ENCODE data around the gene BCAR3. TPM values are rescaled to one million over a fixed set of nuclear protein-coding genes. Genes with fewer than 3 reads are reported as not detected.

The BCAR3 gene
- total RNA-seq, 2 donors from 2014 or later = 32.7 to 48.7 TPM

- peaks cover 50% of the 10 kb centered on the region for H3K4me1 Mint-ChIP-seq
These were observed 1.6 kb downstream of the BCAR3 start for GRCh38 chr1:93680076-93680419.

DNA sequence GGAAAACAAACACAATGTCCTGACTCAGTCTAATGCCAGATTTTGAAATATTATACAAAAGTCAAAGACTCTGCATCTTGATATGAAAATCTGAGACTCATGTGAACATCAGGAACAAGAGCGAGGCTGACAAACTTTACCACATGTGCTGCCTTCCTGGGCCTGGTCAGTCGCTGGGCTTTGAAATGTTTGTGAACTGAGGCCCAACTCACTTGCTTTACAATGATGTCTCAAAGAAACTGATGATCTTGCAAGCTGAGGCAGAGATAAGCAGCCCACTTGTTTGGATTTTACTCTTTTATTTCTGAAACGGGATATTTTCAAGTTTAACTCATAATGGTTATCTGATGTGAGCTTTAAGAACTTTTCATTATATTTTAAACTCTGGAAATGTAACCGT lies 2.1 kb downstream of the BCAR3 start:
- Mint-ChIP-seq H3K27ac (peak overlapping the region; percentile 94), H3K27me3 (ENCODE audit: insufficient read depth) (peaks cover 4% of the 10 kb centered on the region), H3K4me3 (peak overlapping the region; percentile 82), H3K9me3 (no peaks in the 10 kb centered on the region), H3K4me1 (peaks cover 50% of the 10 kb centered on the region), H3K36me3 (ENCODE audit: low read depth) (peaks cover 20% of the 10 kb centered on the region)
- Histone ChIP-seq H3K36me3 (ENCODE audit: control insufficient read depth, insufficient read depth, low read length) (peaks cover 40% of the 10 kb centered on the region), H3K4me1 (ENCODE audit: control insufficient read depth, insufficient read depth, low read length) (peaks cover 18% of the 10 kb centered on the region), H3K27ac (ENCODE audit: low read depth, low read length) (peak overlapping the region; percentile 25), H3K27me3 (ENCODE audit: control insufficient read depth, insufficient read depth, low read length, poor library complexity, severe bottlenecking) (no peaks in the 10 kb centered on the region), H3K9ac (ENCODE audit: extremely low read depth, low read length, poor library complexity, severe bottlenecking) (peak overlapping the region; percentile 80), H3K4me3 (ENCODE audit: low read length) (peak overlapping the region; percentile 96), H3K9me3 (ENCODE audit: control insufficient read depth, low read length) (no peaks in the 10 kb centered on the region)
- WGBS, 2 experiments (ENCODE audit: insufficient coverage in 1 of 2, insufficient read length in 1 of 2) = 59 to 76% methylated on average over 3 to 4 of the region's 4 CpGs
- TF ChIP-seq, protein P1, sequence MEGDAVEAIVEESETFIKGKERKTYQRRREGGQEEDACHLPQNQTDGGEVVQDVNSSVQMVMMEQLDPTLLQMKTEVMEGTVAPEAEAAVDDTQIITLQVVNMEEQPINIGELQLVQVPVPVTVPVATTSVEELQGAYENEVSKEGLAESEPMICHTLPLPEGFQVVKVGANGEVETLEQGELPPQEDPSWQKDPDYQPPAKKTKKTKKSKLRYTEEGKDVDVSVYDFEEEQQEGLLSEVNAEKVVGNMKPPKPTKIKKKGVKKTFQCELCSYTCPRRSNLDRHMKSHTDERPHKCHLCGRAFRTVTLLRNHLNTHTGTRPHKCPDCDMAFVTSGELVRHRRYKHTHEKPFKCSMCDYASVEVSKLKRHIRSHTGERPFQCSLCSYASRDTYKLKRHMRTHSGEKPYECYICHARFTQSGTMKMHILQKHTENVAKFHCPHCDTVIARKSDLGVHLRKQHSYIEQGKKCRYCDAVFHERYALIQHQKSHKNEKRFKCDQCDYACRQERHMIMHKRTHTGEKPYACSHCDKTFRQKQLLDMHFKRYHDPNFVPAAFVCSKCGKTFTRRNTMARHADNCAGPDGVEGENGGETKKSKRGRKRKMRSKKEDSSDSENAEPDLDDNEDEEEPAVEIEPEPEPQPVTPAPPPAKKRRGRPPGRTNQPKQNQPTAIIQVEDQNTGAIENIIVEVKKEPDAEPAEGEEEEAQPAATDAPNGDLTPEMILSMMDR (conservative IDR thresholded peaks at IDR 0.05) = no peak
- DNase-seq = peak; percentile 38

More at GRCh38 chr1:93680076-93680419, 1.6 kb downstream of the BCAR3 start:
- H3K4me3 ChIP-seq (ENCODE audit: low read length) = peak overlapping the region; percentile 96
- H3K27me3 ChIP-seq (ENCODE audit: control insufficient read depth, insufficient read depth, low read length, poor library complexity, severe bottlenecking) = no peaks in the 10 kb centered on the region
- Mint-ChIP-seq H3K27ac (peak overlapping the region; percentile 94), H3K9me3 (no peaks in the 10 kb centered on the region), H3K36me3 (ENCODE audit: low read depth) (peaks cover 15% of the 10 kb centered on the region), H3K27me3 (ENCODE audit: insufficient read depth) (peaks cover 4% of the 10 kb centered on the region), H3K4me3 (peak overlapping the region; percentile 82)
- no peak overlapping the region for H3K27ac ChIP-seq (ENCODE audit: low read depth, low read length)
- peaks cover 35% of the 10 kb centered on the region for H3K36me3 ChIP-seq (ENCODE audit: control insufficient read depth, insufficient read depth, low read length)
- H3K9me3 ChIP-seq (ENCODE audit: control insufficient read depth, low read length) = no peaks in the 10 kb centered on the region
- H3K9ac ChIP-seq (ENCODE audit: extremely low read depth, low read length, poor library complexity, severe bottlenecking) = peak overlapping the region; percentile 80
- H3K4me1 ChIP-seq (ENCODE audit: control insufficient read depth, insufficient read depth, low read length) = peaks cover 16% of the 10 kb centered on the region
- WGBS, 2 experiments (ENCODE audit: insufficient coverage in 1 of 2, insufficient read length in 1 of 2) = 33 to 56% methylated on average over 5 of the region's 5 CpGs
- no peak for DNase-seq
- TF ChIP-seq, protein P1 (conservative IDR thresholded peaks at IDR 0.05) = no peak

- 31 to 56% methylated on average over 2 to 4 of the region's 4 CpGs for WGBS, 2 experiments (ENCODE audit: insufficient coverage in 1 of 2, insufficient read length in 1 of 2)
- no peaks in the 10 kb centered on the region for H3K9me3 Mint-ChIP-seq
- Histone ChIP-seq H3K27me3 (ENCODE audit: control insufficient read depth, insufficient read depth, low read length, poor library complexity, severe bottlenecking) (no peaks in the 10 kb centered on the region), H3K9ac (ENCODE audit: extremely low read depth, low read length, poor library complexity, severe bottlenecking) (peak overlapping the region; percentile 80), H3K4me1 (ENCODE audit: control insufficient read depth, insufficient read depth, low read length) (peaks cover 19% of the 10 kb centered on the region), H3K27ac (ENCODE audit: low read depth, low read length) (peak overlapping the region; percentile 25), H3K36me3 (ENCODE audit: control insufficient read depth, insufficient read depth, low read length) (peaks cover 45% of the 10 kb centered on the region), H3K9me3 (ENCODE audit: control insufficient read depth, low read length) (no peaks in the 10 kb centered on the region), H3K4me3 (ENCODE audit: low read length) (peak overlapping the region; percentile 96)
- H3K36me3 Mint-ChIP-seq (ENCODE audit: low read depth) = peaks cover 25% of the 10 kb centered on the region
- TF ChIP-seq, protein P1 (conservative IDR thresholded peaks at IDR 0.05) = no peak
- H3K4me3 Mint-ChIP-seq = peak overlapping the region; percentile 82
- H3K4me1 Mint-ChIP-seq = peaks cover 50% of the 10 kb centered on the region
- peaks cover 2% of the 10 kb centered on the region for H3K27me3 Mint-ChIP-seq (ENCODE audit: insufficient read depth)
- DNase-seq = peak; percentile 48
- peak overlapping the region; percentile 20 for H3K27ac Mint-ChIP-seq
These were observed 2.6 kb downstream of the BCAR3 start for GRCh38 chr1:93678946-93679480.
